ENCODE results near the gene REPS1.

- TF ChIP-seq, protein P1, sequence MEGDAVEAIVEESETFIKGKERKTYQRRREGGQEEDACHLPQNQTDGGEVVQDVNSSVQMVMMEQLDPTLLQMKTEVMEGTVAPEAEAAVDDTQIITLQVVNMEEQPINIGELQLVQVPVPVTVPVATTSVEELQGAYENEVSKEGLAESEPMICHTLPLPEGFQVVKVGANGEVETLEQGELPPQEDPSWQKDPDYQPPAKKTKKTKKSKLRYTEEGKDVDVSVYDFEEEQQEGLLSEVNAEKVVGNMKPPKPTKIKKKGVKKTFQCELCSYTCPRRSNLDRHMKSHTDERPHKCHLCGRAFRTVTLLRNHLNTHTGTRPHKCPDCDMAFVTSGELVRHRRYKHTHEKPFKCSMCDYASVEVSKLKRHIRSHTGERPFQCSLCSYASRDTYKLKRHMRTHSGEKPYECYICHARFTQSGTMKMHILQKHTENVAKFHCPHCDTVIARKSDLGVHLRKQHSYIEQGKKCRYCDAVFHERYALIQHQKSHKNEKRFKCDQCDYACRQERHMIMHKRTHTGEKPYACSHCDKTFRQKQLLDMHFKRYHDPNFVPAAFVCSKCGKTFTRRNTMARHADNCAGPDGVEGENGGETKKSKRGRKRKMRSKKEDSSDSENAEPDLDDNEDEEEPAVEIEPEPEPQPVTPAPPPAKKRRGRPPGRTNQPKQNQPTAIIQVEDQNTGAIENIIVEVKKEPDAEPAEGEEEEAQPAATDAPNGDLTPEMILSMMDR (IDR thresholded peaks at IDR 0.05): no peak
- TF ChIP-seq POLR2AphosphoS5 (IDR thresholded peaks at IDR 0.05; ENCODE audit: low read depth, low read length): no peak
- no peak for TF ChIP-seq TCF7L2 (IDR thresholded peaks at IDR 0.05; ENCODE audit: low read depth, low read length)
- TF ChIP-seq REST (IDR thresholded peaks at IDR 0.05; ENCODE audit: insufficient read depth in 1 of 2, low read depth in 2 of 2, low read length in 1 of 2): no peak
- no peak for TF ChIP-seq SIN3A (IDR thresholded peaks at IDR 0.05; ENCODE audit: borderline replicate concordance, insufficient read depth, low read depth, low read length)
These were observed 32.8 kb downstream of the REPS1 start for GRCh38 chr6:138955262-138955661.

Measured in Panc1 (cell line).